Panc1 (cell line): ENCODE results near the gene NXPH1.

Experiments used
- POLR2AphosphoS5 ChIP-seq: IDR thresholded peaks from 2 replicates; pipeline ENCODE4 v1.6.1; 2012; ENCODE audit warnings: mild to moderate bottlenecking, low read depth, low read length, moderate library complexity
- TF ChIP-seq, protein P1 (sequence below): fragments of 450-650 bp; IDR thresholded peaks from 2 replicates; pipeline ENCODE4 v1.5.1; 2017; ENCODE audit warnings: mild to moderate bottlenecking
- TF ChIP-seq, protein P2 (sequence below), 2 experiments: IDR thresholded peaks; 2 replicates each; pipeline ENCODE4 v1.6.1; 2011 to 2012; ENCODE audit warnings: low read depth in 2 of 2, control low read depth in 1 of 2, low read length in 1 of 2, mild to moderate bottlenecking in 1 of 2, moderate library complexity in 1 of 2; ENCODE audit not compliant: insufficient read depth in 1 of 2

DNA sequence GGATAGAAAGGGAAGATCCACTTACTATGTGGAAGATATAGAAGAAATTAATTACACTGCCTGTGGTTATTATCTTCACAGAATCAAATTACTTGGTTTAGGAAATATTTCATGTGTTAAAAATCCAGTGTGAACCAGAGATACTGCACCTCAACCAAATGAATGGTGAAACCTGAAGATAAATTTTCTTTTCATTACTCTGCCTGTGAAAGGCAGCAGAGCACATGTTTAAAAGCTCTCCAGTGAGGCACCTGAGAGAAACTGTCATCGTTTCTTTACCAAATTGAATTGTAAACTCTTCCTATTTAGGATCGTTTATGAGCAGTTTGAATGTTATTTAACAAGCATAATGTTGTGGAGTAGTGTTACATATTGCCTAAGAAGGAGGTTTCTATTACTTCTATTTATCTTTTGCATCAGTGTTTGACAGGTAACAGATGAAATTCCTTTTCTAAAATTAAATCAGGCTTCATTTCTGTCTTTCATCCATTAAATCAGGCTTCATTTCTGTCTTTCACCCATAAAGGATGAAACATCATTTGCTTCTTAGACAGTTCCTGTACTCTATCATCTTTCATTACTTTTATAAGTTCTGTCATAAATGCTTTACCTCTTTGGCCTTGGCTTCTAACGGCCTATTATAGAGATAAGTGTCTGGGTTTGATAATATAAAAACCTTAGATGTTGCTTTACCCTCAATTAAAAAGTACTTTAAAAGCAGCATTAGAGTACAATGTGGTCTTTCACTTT, 266.6 kb downstream of the NXPH1 start:
- TF ChIP-seq, protein P1, sequence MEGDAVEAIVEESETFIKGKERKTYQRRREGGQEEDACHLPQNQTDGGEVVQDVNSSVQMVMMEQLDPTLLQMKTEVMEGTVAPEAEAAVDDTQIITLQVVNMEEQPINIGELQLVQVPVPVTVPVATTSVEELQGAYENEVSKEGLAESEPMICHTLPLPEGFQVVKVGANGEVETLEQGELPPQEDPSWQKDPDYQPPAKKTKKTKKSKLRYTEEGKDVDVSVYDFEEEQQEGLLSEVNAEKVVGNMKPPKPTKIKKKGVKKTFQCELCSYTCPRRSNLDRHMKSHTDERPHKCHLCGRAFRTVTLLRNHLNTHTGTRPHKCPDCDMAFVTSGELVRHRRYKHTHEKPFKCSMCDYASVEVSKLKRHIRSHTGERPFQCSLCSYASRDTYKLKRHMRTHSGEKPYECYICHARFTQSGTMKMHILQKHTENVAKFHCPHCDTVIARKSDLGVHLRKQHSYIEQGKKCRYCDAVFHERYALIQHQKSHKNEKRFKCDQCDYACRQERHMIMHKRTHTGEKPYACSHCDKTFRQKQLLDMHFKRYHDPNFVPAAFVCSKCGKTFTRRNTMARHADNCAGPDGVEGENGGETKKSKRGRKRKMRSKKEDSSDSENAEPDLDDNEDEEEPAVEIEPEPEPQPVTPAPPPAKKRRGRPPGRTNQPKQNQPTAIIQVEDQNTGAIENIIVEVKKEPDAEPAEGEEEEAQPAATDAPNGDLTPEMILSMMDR, result no peak
- TF ChIP-seq, protein P2, sequence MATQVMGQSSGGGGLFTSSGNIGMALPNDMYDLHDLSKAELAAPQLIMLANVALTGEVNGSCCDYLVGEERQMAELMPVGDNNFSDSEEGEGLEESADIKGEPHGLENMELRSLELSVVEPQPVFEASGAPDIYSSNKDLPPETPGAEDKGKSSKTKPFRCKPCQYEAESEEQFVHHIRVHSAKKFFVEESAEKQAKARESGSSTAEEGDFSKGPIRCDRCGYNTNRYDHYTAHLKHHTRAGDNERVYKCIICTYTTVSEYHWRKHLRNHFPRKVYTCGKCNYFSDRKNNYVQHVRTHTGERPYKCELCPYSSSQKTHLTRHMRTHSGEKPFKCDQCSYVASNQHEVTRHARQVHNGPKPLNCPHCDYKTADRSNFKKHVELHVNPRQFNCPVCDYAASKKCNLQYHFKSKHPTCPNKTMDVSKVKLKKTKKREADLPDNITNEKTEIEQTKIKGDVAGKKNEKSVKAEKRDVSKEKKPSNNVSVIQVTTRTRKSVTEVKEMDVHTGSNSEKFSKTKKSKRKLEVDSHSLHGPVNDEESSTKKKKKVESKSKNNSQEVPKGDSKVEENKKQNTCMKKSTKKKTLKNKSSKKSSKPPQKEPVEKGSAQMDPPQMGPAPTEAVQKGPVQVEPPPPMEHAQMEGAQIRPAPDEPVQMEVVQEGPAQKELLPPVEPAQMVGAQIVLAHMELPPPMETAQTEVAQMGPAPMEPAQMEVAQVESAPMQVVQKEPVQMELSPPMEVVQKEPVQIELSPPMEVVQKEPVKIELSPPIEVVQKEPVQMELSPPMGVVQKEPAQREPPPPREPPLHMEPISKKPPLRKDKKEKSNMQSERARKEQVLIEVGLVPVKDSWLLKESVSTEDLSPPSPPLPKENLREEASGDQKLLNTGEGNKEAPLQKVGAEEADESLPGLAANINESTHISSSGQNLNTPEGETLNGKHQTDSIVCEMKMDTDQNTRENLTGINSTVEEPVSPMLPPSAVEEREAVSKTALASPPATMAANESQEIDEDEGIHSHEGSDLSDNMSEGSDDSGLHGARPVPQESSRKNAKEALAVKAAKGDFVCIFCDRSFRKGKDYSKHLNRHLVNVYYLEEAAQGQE (IDR thresholded peaks at IDR 0.05; ENCODE audit: insufficient read depth in 1 of 2, low read depth in 2 of 2, low read length in 1 of 2), result no peak
- TF ChIP-seq POLR2AphosphoS5, result no peak
